Embryonic facial prominence (tissue), 1 donor: ENCODE results near the gene MRAP.

ENCODE experiments used
- DNase-seq: peaks from one replicate; pipeline ENCODE4 v3.0.0-alpha.2; 2016; ENCODE audit errors: extremely low spot score

The MRAP gene

DNA sequence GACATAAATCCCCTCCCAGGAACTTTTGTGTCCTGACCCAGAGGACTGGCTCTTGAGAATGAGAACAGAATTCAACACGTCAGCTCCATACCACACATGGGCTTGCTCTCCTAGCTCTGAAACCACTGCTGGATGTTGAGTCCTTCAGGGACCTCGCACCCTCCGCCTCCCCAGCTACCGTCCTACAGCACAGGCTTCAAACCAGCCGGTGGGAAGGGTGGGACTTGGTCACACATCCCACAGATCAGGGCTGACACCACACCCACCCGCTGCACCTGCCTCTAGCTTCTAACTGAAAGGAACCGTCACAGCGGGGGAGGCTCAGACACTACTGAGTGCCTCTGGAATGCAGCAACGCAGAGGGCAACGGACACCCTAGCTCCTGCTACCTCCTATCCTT lies 24.0 kb downstream of the MRAP start:
- DNase-seq: no peak

DNA sequence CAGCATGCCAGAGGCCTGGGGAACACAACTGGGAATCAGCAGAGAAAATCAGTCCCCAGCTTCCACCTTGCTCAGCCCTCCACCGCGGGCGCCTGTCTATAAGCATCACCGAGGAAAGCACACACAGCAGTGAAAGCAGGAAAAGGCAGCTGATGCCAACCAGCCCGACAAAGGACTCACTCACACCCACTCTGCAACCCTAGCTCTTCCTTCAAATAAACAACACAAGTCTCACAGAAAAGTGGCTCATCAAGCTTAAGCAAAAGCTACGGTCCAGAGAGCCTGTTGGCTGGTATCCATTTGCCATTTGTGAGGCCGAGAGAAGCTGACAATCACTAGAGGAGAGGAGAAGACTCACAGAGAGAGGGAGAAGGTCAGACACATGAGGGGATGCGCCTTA lies 27.1 kb downstream of the MRAP start:
- no peak for DNase-seq

DNA sequence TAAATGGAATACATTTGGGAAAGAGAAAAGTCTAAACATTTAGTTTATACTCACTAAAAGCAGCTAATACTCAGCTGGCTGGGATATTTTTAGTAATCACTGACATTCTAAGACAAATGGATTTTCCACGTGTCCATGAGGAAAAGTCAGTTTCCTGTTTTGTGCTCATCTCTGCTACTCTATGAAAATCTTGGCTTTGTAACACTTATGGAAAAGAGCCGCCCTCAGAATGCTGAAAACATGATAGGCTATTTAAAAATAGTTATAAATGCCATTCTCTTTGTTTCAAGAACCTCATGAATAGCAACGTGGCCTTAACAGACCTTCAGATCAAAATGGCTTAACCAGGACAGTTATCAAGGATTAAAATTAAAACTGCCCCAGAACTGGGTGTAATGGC lies 29.9 kb downstream of the MRAP start:
- DNase-seq: no peak

DNA sequence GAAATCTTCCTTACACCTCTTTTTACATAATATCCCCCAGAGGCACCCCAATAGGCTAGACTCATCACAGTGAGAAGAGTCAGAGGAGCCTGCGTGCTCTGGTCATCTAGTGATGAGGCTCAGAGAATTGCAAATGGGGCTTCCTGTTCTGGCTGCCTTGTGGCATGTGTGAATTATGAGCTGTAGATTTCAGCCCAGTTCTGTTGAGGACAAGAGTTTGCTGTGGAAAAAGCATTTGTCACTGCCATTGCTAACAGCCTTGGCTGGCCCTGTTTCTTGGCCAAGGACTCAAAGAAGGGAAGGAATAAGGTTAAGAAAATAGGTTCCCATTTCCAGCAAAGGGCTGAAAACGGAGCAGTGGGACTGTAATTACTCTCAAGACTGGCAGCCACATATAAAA lies 30.7 kb downstream of the MRAP start:
- no peak for DNase-seq

DNA sequence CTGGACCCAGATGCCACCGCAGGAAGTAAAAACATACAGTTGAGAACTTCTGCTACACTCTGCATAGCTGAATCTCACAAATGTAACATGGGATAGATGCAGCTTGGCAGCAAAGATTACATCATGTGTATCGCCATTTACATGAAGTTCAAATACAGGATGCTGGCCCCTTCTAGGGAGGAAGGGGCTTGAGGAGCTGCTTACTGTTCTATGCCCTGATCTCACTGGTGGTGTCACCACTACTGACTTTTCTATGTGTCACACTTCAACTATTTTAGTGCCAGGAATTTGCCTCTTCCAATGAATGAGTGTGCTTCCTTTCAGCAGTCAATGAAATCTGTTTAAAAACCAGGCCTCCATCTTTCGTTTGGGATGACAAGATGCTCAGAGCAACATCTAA lies 31.1 kb downstream of the MRAP start:
- DNase-seq: no peak

DNA sequence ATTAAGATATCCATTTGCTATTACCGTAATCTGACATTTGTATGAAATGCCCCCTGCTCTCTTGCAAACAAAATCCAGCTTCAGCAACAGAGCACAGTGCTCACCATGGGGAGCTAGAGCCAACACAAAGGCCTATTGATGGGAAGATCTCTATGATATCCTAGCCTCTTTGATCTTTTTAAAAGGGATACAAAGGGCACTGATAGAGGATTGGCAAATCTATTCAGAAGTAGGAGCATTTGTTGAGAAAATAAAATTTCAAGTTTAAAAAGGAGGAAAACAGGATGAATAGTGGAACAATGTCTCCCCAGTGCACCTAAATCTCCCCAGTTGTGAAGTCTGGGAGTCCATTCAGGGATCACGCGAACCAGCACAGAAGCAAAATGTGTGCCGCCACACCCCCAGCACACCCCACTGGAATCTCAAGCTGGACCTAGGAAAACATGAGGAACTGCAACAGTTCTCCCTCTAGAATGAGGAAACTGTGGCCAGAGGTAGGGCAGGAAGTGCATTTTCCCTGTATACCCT lies 32.2 kb downstream of the MRAP start:
- DNase-seq: no peak

DNA sequence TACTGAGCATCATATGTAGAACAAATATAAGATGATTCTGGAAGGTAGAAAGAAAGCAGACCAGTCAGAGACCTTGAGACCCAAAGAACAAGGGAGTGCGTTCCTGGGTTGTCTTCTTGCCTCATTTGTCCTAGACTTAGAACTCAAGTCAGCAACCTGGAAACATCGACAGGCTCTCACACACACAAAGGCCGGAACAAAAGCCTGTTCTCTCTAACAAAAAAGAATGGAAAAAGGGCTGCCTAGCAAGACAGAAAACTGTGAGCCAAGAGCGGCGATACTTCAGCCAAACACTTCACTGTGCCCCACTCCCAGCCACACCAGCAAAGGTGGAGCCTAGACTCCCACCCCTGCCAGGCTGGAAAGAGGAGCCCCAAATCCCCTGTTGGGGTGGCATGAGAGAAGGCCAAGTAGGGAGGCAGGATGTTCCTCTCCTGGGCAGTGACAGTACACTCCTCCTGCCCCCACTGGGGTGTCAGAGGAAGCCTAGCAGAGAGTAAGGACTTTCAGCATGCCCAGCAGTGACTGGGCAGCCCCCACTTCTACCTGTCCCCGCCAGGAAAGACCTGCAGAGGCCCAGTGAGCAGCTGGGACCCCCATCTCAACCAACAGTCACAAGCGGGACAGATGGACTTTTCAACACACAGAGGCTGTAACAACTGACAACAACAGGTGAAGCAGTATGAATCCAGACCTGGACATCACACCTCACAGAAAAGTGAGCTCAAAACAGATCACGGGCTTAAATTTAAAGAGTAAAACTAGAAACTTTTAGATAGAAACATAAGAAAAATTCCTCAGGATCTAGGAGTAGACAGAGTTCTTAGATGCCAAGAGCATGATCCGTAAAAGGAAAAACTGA lies 33.0 kb downstream of the MRAP start:
- no peak for DNase-seq

DNA sequence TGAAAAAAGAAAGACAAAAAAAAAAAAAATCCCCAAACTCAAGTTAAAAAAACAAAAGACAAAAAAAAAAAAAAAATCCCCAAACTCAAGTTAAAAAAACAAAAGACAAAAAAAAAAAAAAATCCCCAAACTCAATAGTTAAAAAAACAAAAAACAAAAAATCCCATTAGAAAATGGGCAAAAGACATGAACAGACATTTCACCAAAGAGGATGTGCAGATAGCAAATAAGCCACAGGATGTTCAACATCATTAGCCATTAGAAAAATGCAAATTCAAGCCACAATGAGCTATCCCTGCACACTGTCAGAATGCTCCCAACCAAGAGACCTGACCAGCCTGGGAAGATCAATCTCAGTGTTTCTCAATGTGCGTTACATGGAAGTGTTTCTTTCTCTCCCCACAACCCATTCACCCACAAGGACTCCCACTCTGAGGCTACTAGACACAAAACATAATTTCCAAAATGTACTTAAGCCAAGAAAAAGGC lies 33.9 kb downstream of the MRAP start:
- DNase-seq: no peak

DNA sequence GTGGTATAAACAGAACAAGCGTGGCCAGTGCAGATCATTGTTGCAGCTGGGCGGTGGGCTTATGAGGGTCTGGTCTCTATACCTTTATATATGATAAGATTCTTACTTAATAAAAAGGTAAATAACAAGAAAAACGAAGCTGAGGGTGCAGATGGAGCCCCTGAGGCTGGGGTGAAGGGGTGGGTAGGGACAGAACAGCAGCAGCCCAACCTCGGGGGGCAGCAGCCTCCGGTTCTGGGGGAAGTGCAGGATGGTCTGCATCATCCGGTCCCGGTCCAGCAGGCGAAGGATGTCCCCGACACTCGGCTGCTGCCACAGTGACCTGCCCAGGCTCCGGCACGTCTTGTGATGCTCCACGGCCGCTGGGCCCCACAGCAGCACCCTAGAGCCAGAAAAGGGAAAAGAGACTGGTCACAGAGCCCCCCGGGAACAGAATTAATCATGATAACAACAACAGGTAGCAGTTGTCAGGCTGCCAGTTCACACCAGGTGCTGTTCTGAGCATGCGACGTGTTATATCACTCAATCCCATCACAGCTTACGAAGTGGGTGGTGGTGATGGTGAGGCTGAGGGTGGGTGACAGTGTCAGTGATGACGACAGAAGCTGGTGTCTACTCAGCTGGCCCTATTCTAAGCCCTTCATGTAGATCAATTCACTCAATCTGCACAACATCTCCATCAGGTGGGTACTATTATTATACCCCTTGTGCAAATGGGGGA lies 35.5 kb downstream of the MRAP start:
- DNase-seq: no peak

DNA sequence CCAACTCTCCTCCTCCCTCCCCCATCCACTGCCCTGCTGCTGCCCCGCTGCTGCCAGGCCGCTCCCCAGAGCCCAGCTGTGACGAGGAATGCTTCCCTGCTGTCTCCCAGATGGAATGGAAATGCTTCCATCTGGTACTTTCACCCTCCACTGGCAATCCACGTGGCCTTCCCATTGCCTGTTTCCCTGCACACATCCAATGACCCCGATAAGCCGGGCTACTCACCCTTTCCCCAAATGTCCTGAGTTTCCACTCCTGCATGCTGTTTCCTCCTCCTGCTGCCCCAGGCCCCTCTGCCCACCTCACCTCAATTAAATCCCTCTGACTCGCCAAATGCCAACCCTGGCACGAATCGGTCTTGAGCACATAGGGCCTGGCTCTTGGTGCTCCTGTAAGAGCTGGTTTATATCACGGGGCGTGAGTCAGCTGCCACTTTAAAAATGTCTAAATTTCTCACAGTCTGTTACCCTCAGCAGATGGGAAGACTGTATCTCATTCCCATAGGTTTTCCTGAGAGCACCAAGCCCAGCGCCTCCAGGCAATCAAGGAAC lies 36.4 kb downstream of the MRAP start:
- DNase-seq: no peak

DNA sequence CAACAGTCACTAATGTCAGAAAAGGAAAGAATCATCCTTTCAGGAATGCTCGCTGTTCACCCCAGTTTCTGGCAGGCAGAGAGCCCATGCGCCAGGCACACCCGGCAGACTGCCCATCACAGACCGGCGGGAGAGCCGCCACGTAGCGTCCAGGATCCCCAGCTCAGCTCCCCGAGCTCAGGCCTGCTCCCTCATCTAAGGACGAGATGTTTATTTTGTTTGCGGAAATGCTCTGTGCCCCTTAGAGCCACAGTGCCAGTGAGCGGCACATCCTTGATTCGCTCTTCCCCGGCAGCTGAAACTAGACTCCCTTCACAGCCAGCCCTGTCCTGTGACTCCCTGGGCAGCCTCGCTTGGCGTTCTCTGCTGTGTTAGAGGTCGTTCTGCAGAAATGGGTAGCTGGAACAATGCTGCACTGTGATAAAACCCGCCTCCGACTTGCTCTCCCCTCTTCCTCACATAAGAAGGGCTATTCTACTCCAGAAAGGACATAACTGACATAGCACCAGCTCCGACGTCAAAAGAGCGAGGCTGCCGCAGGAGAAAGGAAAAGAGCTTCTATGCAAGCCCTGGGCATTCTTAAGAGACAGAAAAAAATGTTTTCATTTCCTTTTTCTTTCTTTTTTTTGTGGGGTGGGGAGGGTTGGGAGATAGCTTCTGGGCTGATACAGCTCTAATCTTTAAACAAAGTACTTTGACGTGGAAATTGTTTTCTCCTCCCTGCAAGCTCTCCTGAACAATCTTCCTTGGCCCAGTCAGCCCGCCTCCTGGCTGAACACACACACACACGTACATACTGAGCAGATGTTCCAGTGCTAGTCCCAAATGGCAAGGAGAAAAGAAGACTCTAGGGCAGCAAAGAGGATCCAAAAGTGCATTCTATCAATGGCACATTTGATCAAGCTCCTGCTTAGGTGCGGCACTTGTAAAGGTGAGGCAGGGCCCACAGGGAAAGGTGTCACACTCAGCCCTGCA lies 37.2 kb downstream of the MRAP start:
- DNase-seq: no peak

DNA sequence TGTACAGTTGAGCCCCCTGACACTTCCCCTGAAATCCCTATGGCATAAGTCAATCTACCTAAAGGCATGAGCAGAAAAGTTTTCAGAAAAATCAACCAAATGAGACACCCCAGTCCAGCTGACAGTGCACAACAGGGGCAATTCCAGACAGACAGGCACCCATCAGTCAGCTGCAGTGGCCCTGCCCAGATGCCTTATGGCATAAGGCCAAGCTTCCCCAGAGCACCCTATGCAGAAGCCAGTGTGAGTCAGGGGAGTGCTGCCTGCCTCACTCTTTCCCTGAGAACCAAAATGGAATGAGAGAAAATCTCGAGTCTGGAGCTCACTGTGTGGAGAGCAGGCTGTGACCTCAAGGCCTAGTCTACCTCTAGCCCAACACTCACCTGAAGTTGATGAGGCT lies 38.1 kb downstream of the MRAP start:
- DNase-seq: no peak

DNA sequence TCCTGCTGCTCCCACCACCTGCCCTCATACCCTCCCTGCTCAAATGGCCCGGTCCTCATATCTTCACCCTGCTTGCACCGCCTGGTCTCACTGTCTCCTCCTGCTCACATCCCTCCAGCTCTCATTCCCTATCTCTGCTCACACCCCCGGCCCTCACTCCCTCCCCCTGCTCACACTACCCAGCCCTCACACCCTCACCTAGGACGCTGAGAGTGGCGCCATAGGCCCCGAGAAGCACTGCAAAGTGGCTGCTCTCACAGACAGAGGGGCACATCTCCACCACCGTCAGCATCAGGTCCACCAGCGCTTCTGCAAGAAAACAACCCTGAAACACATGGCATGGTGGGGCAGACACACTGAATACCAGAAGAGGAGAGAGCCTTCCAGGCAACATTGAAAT lies 38.6 kb downstream of the MRAP start:
- no peak for DNase-seq

DNA sequence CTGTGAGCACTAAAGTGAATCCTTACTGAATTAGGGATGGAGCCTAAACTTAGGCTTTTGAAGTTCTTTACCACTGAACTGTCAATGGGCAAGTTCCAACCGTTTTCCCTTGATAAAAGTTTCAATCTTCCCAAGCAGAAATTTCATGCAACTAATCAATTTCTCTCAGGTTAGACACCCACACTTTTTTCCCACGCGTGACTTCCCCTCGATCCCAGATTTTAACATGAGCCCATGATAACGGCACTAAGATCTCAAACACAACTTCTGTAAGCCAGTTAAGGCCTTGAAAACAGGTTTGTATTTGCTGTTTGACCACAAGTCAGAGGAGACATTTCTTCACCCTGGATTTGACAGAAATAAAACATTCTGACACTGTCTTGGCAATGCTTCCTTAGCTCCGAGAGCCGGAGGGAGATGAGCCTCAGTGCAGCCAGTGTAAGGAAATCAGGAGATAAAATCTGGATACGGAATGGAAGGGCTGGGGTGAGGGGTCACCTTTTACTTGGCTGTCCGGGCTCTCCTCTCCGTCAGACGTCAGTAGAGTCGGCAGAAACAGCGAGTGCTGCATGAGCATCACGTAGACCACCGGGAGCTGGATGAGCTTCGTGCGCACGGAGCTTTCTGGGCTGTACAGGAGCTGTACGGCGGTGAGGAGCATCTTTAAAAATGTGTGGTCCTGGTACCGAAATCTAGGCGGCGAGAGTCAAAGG lies 39.7 kb downstream of the MRAP start:
- DNase-seq: no peak

DNA sequence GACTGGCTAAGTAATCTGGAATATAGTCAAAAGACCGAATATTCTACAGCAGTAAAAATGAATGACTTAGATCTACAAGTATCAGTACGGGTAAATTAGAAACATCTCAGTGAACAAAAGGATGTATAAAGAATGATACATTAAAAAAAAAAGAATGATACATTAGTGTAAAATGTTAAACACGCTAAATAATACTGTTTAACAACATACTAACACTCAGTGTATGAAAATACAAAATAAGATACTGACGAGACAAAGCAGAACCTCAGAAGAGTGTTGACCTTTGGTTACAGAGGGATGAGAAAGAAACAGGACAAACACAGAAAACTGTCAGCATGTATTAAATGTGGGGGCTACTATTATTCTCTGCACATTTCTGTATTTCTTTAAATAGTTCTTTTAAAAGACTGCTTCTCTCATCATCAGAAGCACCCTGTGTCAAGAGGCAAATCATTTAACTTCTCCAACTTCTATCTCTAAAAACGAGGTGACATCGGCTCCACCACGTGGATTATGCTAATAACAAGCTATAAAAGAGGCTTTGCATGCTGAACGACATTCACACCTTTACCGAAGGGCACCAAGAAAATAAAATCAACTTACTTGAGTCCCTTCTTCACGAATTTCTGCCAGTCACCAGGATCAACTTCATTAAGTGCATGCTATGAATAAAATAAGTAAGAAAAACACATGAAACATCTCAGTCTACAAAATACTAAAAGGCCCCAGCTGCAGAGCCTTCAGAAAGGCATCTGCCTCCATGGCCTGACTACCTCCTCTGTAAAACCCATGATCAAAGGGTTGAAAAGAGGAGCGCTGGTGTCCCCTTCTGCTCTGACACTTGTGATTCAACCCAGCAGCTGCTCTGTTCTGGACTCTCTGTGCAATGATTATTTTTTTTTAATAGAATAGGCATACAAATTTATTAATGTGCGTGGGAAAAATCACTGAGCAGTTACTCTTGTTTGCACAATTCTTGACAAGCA lies 42.5 kb downstream of the MRAP start:
- DNase-seq: no peak

DNA sequence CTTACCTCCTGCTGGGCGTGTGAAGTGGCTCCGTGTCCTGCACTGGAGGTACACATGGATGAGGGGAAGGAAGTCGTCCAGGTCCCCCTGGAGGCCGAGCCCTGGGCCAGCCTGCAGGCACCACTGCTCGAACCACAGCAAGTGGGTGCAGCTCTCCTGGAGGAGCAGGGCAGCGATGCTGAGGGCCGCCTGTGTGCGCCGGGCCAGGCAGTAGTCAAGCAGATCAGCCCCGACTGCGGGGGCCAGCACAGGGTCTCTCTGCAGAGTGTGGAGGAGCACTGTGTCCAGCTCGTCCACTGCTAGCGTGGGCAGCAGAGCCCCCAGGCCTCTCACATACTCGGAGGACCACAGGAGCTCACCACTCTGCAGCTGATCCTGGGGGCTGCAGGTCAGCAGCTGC lies 48.3 kb downstream of the MRAP start:
- no peak for DNase-seq

DNA sequence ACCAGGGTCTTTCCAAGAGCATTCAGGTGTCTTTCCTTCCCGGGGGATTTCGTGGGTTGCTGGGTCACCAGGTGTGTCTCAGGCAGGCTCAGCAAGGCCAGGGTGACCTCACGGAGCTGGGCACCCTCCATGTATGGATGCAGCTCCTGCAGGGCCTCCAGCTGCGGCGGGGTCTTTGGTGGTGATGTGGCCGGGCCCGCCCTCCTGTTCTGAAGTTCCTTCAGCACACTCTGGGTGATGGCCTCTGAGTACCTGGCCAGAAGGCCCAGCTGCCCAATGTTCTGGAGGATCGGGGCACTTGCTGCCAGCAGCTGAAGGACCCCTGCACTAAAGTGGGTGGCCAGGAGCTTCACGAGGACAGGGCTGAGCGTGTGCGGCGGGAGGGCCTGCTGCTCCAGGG lies 48.7 kb downstream of the MRAP start:
- DNase-seq: no peak

DNA sequence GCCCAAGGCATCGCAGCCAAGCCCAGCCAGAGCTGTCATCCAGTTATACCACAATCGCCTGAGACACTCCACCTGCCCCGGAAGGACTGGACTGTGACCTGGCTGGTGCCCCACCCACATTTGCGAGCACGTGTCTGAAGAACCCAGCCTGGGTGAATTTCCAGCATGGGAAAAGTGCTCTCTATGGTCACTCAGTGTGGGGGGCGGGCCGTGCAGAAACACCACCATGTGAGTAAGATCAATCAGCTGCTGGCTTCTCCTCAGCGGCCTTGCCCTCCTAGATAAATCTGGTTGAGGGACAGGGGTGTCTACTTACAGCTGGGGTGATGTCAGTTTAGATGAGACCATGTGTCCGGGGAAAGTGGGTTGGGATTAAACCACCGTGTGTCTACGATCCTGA lies 49.3 kb downstream of the MRAP start:
- no peak for DNase-seq

DNA sequence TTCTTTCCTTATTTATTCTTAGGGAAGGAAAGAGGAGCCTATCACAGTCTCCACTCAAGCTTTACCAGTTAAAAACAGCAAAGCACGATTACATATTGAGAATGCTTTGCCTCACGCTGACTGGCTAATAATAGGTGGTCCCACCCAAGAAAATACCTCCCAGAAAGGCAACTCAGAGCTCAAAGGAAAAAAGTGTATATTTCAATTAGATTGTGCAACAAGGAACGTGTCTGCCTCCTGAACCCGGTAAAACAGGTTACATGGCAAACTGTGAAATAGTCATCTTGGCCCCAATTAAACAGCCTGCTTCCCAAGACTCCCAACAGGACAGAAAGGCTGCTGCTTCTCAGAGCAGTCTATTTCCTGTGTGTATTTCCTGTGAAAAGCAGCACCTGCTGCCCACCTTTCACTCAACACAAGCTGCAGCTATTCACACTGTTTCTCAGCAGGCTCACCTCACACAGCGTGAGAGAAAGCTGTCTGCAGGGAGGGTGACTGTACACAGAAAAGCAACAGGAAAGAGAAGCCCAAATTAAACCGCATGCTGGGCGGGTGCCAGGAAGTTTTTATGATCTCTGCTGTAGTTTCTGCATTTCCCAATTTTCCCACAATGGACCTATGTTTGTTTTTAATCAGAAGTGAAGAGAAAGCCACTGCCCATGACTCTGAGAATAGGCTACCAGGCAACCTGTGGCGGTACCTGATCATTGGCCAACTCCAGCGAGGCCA lies 50.1 kb downstream of the MRAP start:
- DNase-seq: no peak
